Measurements from ENCODE around the gene TMEM203.

Gene TMEM203

GRCh38 chr9:137182836-137183235, 22.6 kb downstream of the TMEM203 start:
- FAIRE-seq (no peak), DNase-seq (ENCODE audit: insufficient read length, low spot score) (no peak)

DNA sequence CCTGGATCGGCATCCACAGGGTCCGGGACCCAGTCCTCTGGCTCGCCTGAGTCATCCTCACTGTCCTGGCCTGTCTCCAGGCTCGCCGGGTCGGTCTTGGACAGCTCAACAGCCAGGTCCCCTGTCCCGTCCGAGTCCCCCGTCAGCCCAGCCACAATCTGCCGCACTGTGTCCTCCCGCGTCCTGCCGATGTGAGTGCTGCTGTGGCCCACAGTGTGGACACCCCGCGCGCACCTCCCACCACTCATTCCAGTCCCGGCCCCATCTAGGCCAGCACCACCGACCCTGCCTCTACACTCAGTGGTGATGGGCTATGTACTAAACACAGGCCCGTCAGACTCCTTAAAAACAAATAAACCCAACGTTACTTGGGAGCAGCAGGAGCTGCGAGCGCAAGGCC, 23.8 kb downstream of the TMEM203 start:
- no peak for FAIRE-seq
- no peak for DNase-seq (ENCODE audit: insufficient read length, low spot score)

- FAIRE-seq: no peak
These were observed 25.0 kb downstream of the TMEM203 start for GRCh38 chr9:137180491-137180890.

GRCh38 chr9:137179761-137180160, 25.7 kb downstream of the TMEM203 start:
- FAIRE-seq (no peak), DNase-seq (ENCODE audit: insufficient read length, low spot score) (no peak)

More at GRCh38 chr9:137180491-137180890, 25.0 kb downstream of the TMEM203 start:
- no peak for DNase-seq (ENCODE audit: insufficient read length, low spot score)

DNA sequence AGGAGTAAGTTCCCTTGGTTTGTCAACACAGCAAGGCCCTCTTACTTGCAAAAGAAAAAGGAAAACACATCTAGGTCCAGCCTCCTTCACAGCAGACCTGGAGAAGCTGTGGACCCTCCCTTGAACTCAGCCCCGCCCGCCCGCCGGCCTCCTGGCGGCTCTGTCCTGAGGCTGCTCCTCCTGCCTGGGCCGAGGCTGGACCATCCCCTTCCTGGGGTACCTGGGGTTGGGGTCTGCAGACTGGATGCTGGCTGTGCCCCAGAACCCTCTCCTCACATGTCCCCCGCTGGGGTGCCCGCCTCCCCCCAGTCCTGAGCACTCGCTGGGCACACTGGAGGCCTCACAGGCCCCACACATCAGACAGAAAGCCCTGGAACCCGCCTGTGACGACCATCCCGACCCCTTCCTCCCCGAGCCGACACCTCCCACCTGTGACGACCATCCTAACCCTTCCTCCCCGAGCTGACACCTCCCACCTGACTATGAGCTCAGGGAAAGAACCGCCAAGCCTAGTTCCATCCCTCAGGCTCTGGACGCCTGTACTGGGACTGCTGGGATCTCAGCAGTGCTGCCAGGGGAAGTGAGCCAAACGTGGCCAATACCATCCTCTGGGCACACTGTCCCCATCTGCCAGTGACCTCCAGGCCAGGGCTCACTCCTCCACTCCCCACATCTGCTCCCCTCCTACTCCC, 26.4 kb downstream of the TMEM203 start:
- FAIRE-seq: no peak
- no peak for DNase-seq (ENCODE audit: insufficient read length, low spot score)

GRCh38 chr9:137178201-137178938, 27.1 kb downstream of the TMEM203 start:
- DNase-seq (ENCODE audit: insufficient read length, low spot score) (no peak), FAIRE-seq (no peak)

- FAIRE-seq: no peak
These were observed 28.9 kb downstream of the TMEM203 start for GRCh38 chr9:137176302-137177182.

DNA sequence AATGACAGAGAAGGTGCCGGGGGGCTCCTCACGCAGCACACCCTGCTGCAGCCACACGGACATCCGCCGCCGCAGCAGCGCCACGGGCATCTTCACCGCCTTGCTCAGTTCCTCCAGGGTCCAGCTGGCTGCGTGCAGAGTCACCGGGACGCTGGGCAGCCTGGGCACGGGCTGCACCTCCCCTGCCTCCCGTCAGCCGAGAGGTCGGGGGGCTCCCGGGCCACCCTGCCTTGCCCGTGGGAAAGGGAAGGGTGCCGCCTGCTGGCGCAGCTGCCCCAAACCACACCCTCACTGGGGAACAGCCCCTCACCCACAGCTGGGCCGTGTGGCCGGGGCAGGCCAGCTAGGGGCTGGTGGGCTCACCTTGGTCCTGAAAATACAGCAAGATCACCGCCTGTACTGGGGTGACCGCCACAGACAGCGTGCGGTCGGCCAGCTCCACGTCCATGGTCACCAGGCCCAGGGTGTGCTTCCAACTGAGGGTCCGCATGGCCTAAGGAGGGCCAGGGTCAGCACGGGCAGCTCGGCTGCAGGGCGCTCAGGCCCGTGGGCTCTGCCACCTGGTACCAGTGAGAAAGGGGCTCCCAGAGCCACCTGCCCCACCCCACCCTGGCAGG, 30.0 kb downstream of the TMEM203 start:
- DNase-seq (ENCODE audit: insufficient read length, low spot score) (no peak), FAIRE-seq (no peak)

More at GRCh38 chr9:137176302-137177182, 28.9 kb downstream of the TMEM203 start:
- DNase-seq (ENCODE audit: insufficient read length, low spot score): no peak

DNA sequence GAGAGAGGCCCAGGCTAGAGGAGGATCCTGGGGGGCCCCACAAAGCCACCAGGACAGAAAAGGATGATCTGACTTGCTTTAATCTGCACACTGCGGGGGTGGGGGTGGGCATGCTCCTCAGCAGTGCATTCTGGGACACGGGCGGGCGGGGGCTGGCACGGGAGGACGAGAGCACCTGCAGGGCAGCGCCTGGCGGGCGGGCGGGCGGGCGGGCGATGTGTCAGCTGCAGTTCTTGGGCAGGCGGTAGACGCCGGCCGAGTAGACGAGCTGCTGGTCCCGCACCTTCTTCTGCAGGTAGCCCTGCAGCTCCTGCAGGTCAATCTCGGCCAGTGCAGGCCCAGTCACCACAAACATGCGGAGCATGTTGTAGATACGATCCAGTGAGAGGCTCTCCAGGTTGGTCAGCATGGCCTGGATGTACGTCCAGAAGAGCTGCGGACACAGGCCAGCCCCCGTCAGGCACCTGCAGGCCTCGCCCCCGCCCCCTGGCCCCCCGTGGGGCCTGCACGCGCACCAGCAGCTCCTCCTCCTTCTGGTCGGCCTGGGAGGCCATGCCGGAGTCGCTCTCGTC, 30.6 kb downstream of the TMEM203 start:
- FAIRE-seq (no peak), DNase-seq (ENCODE audit: insufficient read length, low spot score) (no peak)

DNA sequence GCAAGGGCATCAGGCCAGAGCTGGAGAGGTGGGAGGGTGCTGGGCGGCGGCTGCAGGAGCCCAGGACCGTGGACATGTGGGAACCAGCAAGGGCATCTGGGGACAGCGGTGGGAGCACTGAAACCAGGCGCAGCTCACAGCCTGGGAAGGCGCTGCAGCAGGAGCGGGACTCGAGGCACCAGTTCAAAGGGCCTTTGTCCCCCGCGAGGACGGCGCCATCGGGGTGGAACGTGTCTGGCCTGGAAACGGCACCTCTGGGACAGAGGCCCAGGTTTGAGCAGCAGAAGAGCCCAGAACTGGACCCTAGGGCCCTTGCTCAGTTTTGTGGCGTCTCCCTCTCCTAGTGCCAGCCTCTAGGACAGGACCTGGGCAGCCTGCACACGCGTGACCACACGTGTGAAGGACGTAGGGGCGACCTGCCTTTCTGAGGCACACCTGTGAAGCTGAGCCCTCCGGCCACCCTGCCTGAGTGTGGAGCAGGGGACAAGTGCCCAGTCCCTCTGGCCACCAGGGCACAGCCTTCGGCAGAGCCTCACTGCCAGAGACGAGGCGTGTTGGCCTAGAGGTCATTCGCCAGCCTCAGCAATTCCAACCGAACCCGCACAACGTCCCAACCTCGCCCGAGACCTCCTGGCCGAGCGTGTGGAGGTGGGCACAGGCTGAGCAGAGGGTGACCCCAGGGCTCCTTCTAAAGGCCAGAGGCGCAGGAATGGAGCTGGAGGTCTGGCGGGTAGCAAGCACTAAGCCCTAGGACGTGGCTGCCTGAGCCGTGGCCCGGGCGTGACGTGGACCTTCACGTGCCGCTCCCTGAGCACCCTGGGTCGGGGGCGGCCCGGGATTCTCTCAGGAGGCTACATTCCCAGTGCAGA, 31.4 kb downstream of the TMEM203 start:
- no peak for DNase-seq (ENCODE audit: insufficient read length, low spot score)
- no peak for FAIRE-seq

DNA sequence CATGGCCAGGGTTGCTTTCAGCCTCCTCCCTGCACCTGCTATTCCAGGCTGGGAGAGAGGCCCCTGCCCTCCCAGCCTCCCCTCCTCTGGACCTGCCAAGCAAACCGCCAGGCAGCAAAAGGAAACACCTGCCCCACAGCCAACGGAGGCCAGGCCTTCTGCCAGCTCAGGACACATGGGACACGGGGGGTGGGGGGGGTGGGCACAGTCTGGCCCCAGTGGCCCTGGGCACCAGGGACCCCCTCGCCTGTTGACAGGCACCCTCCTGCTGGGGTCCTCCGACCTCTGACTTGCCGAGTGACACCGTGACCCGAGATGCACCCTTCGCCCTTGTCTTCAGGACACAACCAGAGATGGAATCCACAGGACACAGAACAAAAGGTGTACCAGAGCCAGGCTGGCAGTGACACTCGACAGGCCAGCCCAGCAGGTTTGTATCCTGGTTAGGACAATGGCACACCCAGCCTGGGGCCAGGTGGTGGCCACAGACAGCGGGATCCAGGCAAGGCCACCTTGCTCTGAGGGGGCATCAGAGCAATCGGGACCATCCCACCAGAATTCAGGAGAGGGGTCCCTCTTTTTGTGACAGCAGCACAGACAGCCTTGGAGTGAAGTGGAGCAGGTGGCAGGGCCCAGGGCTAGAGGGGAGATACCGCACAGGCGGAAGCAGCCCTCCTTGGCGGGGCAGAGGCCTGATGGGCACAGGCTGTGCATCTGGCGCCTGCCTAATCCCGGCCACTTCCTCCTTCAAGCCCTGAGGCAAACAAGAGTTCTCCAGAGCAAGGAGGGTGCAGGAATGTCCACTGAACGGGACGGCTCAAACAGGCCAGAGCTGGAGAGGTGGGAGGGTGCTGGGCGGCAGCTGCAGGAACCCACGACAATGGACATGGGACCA, 32.3 kb downstream of the TMEM203 start:
- DNase-seq (ENCODE audit: insufficient read length, low spot score) (no peak), FAIRE-seq (no peak)

GRCh38 chr9:137171149-137171900, 34.1 kb downstream of the TMEM203 start:
- no peak for DNase-seq (ENCODE audit: insufficient read length, low spot score)
- FAIRE-seq: no peak

DNA sequence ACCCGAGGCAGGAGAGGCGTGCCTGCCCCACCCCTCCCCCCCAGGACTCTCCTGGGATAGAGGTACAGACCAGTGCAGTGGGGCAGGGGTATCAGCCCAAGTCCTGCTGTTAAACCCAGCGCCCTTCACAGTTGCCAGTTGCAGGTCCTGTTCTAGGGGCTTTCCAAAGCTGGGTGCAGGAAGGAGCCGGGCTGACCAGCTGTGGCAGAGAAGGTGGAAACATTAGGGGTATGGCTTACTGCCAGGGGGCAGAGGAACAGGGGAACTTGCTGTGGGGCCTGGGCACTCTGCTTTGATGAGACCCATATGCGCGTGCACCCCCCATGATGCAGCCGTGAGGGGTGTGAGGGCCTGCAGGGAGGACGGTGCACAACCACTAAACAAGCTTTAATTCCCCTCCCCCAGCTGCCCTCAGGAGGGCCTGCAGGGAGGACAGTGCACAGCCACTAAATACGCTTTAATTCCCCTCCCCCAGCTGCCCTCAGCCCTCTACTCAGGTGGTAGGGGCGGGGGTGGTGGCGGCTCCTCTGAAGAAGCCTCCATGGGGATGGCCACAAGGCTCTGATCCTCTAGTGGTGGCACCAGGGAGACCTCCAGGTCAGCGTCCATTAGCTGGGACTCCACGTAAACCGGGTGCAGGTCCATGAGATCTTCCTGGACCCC, 34.8 kb downstream of the TMEM203 start:
- FAIRE-seq: no peak
- DNase-seq (ENCODE audit: insufficient read length, low spot score): no peak

GRCh38 chr9:137169896-137170358, 35.5 kb downstream of the TMEM203 start, which contains the start of gene LRRC26:
LRRC26 (minus strand) TSS chr9:137170051; CDS start chr9:137169943, 108 bp downstream.
- DNase-seq (ENCODE audit: insufficient read length, low spot score) (no peak), FAIRE-seq (no peak)

DNA sequence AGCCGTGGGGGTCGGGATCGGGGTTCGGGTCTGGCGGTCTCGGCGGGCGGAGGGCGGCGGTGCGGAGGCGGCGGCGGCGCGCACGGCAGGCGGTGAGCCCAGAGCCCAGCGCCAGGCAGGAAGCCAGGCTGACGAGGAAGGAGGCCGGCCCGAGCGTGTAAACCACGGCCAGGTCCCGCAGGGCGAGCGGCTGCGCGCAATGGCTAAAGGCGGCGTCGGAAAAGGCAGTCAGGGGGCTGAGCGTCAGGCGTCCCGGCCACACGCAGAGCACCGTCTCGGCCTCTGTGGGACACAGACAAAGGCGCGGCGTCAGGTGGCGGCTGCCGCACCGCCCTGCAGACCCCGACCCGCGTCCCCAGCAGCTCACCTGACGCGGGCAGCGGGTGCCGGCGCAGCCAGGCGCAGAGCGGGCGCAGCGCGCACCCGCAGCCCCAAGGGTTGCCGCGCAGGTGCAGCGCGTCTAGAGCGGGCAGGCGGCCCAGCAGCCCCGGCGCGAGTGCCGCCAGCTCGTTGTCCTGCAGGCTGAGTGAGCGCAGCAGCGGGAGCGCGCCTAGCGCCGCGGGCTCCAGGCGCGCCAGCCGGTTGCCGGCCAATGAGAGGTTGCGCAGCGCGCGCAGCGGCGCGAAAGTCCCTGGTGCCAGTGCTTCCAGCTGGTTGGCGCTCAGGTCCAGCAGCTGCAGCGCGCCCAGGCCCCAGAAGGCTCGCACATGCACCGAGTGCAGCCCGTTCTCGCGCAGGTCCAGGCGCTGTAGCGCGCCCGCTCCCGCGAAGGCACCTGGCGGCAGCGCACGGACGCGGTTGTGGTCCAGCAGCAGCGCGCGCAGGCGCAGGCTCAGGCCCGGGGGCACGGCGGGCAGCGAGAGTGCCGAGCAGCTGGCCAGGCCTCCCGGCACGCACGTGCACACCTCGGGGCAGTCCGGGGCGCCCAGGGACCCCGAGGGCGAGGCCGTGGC, 36.3 kb downstream of the TMEM203 start:
- DNase-seq (ENCODE audit: insufficient read length, low spot score) (peak; percentile 60), FAIRE-seq (no peak)

DNA sequence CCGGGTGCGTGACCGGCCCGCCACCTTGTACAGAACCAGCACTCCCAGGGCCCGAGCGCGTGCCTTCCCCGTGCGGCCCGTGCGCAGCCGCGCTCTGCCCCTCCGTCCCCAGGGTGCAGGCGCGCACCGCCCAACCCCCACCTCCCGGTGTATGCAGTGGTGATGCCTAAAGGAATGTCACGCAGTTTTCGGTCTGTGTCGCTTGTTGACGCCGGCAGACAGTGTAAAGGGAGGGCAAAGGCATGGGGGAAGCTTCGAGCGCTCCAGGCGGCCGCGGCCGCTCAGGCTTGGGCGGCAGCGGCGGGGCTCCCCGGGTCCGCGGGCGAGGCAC, 36.9 kb downstream of the TMEM203 start:
- no peak for FAIRE-seq
- DNase-seq (ENCODE audit: insufficient read length, low spot score): no peak

All from HTR-8/SVneo (cell line).